Nephron progenitor cell (in vitro differentiated cells): Measurements from ENCODE around the gene FAM163A.
"Not testable (repeated sequence)": the region's sequence is repeated elsewhere in the genome, so short reads cannot be mapped to it uniquely, and the experiment has no call there.

Experiments used
- DNase-seq: peaks from one replicate; pipeline ENCODE4 v3.0.0; 2021
- H3K27ac Mint-ChIP-seq: 2 replicates; pipeline ENCODE4 v1.8.0; 2021; ENCODE audit warnings: mild to moderate bottlenecking, moderate library complexity, mixed read lengths
- H3K27me3 Mint-ChIP-seq: 2 replicates; pipeline ENCODE4 v1.8.0; 2021; ENCODE audit warnings: mild to moderate bottlenecking, low read depth, mixed read lengths; ENCODE audit not compliant: poor library complexity
- H3K36me3 Mint-ChIP-seq: 2 replicates; pipeline ENCODE4 v1.8.0; 2021; ENCODE audit warnings: low read depth, mixed read lengths
- H3K4me1 Mint-ChIP-seq: 2 replicates; pipeline ENCODE4 v1.8.0; 2021; ENCODE audit warnings: mixed read lengths
- H3K4me3 Mint-ChIP-seq: 2 replicates; pipeline ENCODE4 v1.8.0; 2021; ENCODE audit warnings: mild to moderate bottlenecking, moderate library complexity, mixed read lengths
- H3K9me3 Mint-ChIP-seq: 2 replicates; pipeline ENCODE4 v1.8.0; 2021; ENCODE audit warnings: mild to moderate bottlenecking, moderate library complexity, mixed read lengths
- TF ChIP-seq, protein P1 (sequence below): fragments of 200-600 bp; sonication (generic); IDR thresholded peaks from 2 replicates; pipeline ENCODE4 v1.5.0; 2021; ENCODE audit warnings: antibody characterized with exemption

Gene FAM163A

GRCh38 chr1:179831852-179832699, 89.0 kb downstream of the FAM163A start:
- Mint-ChIP-seq H3K4me3 (no peak overlapping the region), H3K27me3 (peaks cover 3% of the 10 kb centered on the region), H3K27ac (no peak overlapping the region), H3K4me1 (peaks cover 18% of the 10 kb centered on the region), H3K36me3 (peaks cover 9% of the 10 kb centered on the region), H3K9me3 (peaks cover 5% of the 10 kb centered on the region)
- TF ChIP-seq, protein P1, sequence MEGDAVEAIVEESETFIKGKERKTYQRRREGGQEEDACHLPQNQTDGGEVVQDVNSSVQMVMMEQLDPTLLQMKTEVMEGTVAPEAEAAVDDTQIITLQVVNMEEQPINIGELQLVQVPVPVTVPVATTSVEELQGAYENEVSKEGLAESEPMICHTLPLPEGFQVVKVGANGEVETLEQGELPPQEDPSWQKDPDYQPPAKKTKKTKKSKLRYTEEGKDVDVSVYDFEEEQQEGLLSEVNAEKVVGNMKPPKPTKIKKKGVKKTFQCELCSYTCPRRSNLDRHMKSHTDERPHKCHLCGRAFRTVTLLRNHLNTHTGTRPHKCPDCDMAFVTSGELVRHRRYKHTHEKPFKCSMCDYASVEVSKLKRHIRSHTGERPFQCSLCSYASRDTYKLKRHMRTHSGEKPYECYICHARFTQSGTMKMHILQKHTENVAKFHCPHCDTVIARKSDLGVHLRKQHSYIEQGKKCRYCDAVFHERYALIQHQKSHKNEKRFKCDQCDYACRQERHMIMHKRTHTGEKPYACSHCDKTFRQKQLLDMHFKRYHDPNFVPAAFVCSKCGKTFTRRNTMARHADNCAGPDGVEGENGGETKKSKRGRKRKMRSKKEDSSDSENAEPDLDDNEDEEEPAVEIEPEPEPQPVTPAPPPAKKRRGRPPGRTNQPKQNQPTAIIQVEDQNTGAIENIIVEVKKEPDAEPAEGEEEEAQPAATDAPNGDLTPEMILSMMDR: no peak
- no peak for DNase-seq

DNA sequence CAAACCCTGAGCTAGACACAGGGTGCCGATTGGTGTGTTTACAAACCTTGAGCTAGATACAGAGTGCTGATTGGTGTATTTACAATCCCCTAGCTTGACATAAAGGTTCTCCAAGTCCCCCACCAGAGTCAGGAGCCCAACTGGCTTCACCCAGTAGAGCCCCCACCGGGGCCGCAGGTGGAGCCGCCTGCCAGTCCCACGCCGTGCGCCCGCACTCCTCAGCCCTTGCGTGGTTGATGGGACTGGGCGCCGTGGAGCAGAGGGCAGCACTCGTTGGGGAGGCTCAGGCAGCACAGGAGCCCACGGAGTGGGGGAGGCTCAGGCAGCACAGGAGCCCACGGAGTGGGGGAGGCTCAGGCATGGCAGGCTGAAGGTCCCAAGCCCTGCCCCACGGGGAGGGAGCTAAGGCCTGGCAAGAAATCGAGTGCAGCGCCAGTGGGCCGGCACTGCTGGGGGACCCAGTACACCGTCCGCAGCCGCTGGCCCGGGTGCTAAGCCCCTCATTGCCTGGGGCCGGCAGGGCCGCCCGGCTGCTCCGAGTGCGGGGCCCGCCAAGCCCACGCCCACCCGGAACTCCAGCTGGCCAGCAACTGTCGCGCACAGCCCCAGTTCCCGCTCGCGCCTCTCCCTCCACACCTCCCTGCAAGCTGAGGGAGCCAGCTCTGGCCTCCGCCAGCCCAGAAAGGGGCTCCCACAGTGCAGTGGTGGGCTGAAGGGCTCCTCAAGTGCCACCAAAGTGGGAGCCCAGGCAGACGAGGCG, 93.8 kb downstream of the FAM163A start:
- peaks cover 24% of the 10 kb centered on the region for H3K36me3 Mint-ChIP-seq
- H3K9me3 Mint-ChIP-seq, DNase-seq, H3K4me3 Mint-ChIP-seq, H3K27ac Mint-ChIP-seq, H3K4me1 Mint-ChIP-seq, H3K27me3 Mint-ChIP-seq: not testable (repeated sequence)

- Mint-ChIP-seq H3K27ac (no peak overlapping the region), H3K36me3 (peaks cover 37% of the 10 kb centered on the region), H3K4me3 (no peak overlapping the region), H3K9me3 (peaks cover 5% of the 10 kb centered on the region), H3K4me1 (peaks cover 5% of the 10 kb centered on the region), H3K27me3 (no peaks in the 10 kb centered on the region)
- no peak for DNase-seq
- TF ChIP-seq, protein P1: no peak
Measured at GRCh38 chr1:179840107-179840506, 97.0 kb downstream of the FAM163A start.

DNA sequence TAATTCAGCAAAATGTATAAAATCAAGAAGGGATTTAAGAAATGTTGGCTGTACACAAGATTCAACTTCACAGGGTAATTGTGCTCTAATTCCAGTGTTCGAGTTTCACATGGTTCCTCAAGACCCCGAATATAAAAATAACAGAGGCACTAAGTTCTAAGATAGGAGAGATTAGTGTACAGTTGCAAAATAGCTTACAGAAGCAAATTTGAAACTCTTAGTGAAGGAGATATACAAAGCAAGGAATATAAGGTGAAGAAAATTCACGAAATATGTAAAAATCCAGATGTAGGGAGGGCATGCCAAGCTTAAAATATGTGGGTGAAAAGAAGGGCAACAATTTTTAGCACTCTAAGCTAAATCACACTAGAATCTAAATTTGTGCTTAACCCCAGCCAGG, 105.1 kb downstream of the FAM163A start:
- DNase-seq: no peak
- TF ChIP-seq, protein P1: no peak
- no peaks in the 10 kb centered on the region for H3K9me3 Mint-ChIP-seq
- peaks cover 4% of the 10 kb centered on the region for H3K27me3 Mint-ChIP-seq
- H3K4me1 Mint-ChIP-seq: peaks cover 5% of the 10 kb centered on the region
- H3K4me3 Mint-ChIP-seq: no peak overlapping the region
- peaks cover 66% of the 10 kb centered on the region for H3K36me3 Mint-ChIP-seq
- H3K27ac Mint-ChIP-seq: no peak overlapping the region

- H3K4me3 Mint-ChIP-seq: no peak overlapping the region
- no peak for DNase-seq
- H3K36me3 Mint-ChIP-seq: peaks cover 77% of the 10 kb centered on the region
- H3K27ac Mint-ChIP-seq: no peak overlapping the region
- no peaks in the 10 kb centered on the region for H3K9me3 Mint-ChIP-seq
- H3K27me3 Mint-ChIP-seq: no peaks in the 10 kb centered on the region
- TF ChIP-seq, protein P1: no peak
- H3K4me1 Mint-ChIP-seq: no peaks in the 10 kb centered on the region
Measured at GRCh38 chr1:179853102-179853501, 110.0 kb downstream of the FAM163A start.

DNA sequence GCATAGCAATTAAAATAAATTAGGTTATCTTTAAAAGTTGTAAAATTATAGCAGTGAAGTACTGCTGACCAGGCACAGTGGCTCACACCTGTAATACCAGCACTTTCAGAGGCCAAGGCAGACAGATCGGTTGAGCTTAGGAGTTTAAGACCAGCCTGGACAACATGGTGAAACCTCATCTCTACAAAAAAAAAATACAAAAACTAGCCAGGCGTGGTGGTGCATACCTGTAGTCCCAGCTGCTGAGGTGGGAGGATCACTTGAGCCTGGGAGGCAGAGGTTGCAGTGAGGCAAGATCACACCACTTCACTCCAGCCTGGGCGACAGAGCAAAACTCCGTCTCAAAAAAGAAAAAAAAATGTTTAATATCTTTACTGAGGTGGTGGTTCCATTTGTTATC, 112.7 kb downstream of the FAM163A start:
- H3K4me1 Mint-ChIP-seq, H3K27ac Mint-ChIP-seq, DNase-seq, H3K27me3 Mint-ChIP-seq, H3K9me3 Mint-ChIP-seq, H3K4me3 Mint-ChIP-seq: not testable (repeated sequence)
- peaks cover 60% of the 10 kb centered on the region for H3K36me3 Mint-ChIP-seq
